ENCODE data around the gene LMX1B.
"Not testable (repeated sequence)": the region's sequence is repeated elsewhere in the genome, so short reads cannot be mapped to it uniquely, and the experiment has no call there.

LMX1B gene

DNA sequence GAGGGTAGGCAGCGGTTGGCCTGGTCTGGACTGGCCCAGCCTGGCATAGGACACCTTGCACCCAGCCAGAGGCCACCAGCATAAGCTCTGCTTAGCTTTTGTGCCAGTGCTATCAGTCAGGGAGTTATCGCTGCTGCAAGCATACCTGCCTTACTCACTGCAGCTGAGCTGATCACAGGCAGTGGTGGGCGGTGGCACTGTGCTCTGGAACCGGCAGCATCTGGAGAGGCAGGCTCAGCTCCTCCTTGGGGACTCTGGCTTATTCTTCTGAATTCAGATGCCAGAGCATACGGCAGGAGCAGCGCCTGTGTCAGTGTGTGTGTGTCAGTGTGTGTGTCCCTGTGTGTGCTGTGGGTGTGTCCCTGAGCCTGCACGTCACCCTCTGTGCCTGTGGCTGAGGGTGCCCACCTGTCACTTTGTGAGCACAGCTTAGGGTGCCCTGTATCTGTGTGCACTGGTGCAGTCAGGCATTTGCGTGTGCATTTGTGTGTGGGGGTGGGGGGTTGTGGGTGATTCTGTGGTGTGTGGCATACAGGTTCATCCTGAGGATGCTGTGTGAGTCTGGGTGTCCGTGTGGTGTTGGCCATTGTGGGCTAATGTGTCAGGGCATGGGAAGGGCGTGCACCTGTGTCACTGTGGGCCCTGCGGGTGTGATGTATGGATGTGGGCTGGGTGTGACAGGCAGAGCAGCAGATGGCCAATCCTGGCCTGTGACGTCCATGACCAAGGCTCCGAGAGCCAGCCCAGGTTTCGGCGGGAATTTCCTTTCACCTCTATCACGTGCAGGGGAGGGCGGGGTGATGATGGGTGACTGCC, 23.5 kb downstream of the LMX1B start:
- no peak for DNase-seq

DNA sequence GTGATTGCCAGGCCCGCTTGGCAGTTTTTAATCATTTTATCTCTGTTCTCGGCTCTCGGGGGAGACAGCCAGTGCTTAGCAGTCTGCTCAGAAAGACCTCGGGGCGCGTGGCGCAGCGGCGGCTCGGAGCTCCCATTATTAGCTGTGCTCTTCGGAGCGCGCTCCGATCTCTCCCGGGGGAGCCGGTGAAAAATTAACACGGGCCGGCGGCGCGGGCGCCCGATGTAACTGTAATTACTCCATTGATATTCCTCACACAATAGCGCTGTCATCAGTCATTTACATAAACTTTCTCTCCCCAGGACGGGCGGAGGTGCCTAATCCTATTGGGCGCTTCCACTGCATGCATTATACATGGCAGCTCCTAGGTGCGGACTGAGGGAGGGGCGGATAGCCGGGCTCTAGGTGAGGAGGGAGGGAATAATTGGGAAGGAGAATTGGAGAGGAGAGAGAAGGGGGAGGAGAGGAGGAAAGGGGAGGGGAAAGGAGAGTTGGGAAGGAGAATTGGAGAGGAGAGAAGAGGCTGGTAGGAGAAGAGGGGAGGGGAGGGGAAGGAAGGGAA, 24.9 kb downstream of the LMX1B start:
- no peak for DNase-seq

DNA sequence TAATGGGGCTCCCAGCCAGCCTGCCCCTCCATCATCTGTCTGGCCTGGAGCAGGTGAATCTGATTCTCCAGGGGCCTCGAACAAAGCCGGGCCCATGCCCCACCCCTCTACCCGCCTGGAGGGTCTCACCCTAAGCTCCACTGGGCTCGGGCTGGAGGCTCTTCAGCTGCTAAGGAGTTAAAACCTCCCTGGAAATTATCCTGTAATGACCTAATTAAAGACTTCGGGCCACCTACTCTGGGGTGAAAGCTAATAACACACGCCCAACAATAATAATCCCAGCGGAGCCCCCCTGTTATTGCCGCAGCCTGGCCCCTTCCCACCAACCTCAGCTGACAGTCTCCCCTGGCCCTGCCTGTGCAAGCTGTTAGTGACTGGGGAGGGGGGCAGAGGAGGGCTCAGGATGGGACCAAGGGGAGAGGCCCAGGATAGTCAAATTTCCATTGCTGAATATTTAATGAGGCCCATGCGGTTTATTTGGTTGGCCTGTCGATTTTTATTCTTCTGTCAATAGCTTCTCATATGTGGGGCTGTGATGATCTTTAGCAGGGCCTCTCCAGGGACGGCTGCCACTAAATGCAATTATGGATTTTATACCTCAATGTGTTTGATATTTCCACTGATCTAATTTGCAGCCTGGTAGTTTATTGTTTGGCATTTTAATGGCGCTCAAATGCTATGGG, 25.7 kb downstream of the LMX1B start:
- no peak for DNase-seq

- no peak for DNase-seq
Measured at GRCh38 chr9:126641118-126641851, 27.6 kb downstream of the LMX1B start.

GRCh38 chr9:126642010-126642744, 28.4 kb downstream of the LMX1B start:
- DNase-seq, result no peak

GRCh38 chr9:126642839-126643238, 29.1 kb downstream of the LMX1B start:
- no peak for DNase-seq

- no peak for DNase-seq
Measured at GRCh38 chr9:126643945-126644527, 30.3 kb downstream of the LMX1B start.

- DNase-seq, result no peak
Measured at GRCh38 chr9:126646162-126646561, 32.4 kb downstream of the LMX1B start.

DNA sequence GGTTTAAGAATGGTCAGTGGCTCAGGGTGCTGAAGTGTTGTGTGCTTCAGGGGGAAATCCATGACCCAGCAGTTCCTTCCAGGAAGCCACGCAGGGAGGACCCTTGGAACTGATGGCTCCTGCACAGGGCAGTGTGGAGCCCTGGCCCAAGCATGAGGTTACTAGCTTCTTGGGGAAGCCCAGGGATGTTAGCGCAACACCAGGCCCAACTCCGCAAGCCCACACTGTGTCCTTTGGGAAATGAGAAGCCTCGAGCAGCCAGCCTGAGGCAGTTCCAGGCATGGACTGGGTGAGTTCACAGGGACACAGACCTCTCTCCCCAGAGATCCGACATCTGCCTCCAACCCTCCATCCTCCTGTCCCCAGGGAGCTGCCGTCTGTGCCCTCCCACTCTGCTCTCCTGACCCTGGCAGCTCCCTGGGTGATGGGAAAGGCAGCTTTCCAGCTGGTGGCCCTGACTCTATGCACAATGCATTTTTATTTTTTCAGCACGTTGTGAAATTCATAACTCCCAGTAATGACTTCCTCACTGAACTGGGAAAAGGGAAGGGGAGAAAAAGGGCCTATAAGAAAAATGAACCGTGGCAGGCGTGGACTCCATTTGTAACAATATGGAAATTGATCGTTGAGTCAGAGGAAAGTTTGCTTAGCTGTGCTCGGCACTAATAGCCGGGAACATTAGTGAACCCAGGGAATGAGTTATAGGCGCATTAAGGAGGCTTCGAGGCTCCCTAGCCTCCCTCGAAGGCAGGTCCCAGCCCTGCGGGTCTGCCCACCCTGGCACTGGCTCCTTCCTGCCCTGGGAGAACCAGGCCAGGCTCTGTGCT, 34.1 kb downstream of the LMX1B start:
- no peak for DNase-seq

GRCh38 chr9:126649477-126649876, 35.7 kb downstream of the LMX1B start:
- no peak for DNase-seq

DNA sequence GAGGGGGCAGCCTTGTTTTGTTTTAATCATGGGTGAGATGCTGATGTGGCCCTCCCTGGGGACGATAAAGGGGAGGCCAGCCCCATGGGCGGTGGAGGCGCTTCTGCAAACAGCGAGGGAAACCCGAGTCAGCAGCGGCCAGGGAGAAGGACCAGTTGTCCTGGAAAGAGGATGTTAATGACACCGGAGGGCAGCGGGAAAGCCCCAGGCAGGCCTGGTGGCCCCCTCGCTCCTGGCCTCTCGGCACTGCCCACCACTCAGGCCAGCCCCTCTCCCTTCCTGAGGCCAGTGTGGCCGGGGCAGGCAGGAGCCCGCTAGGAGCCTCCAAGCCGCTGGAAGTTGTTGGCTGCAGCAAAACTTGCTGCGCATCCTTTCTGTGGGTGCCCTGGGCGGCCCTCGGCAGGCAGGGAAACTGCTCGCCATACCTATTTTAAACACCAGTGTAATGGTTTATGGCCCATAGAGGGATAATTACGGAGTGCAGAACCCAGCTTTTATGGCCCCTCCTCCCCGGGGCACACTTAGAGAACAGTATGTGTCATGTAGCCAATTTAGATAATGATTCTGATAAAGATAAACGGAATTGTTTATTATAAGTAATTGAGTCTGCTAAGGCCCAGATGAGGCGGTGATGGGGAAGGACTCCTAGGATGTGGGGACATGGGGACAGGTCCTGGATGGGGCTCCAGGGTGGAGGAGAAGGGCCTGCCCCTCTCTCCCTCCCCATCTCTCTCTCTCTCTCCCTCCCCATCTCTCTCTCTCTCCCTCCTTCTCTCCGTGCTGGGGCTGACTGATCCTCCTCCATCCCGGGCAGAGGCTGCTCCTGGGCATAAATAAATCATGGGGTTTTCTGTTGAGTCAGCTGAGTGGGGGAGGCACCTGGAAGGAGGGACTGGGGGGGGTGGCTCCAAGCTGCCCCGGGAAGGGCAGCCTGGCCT, 36.9 kb downstream of the LMX1B start:
- no peak for DNase-seq

DNA sequence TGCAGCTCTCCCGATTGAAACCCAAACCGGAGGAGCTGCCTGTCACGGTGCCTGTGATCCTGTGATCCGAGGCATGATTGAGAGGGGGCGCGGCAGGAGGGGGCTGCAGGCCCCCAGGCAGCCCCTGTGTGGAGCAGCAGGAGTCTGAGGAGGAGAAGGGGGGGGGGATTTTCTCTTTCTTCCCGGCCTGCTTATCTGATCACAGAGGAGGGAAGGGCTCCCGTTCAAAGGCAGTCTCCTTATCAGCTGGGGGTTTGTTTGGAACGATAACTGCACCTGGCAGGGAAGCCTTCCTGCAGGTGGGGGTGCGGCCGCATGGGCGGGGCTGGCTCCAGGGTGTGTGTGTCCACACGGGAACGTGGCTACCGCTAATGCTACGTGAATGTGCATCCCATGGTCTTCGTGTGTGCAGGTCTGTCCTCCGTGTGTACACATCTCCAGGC, 38.4 kb downstream of the LMX1B start:
- no peak for DNase-seq

- no peak for DNase-seq
Measured at GRCh38 chr9:126654124-126654523, 40.4 kb downstream of the LMX1B start.

DNA sequence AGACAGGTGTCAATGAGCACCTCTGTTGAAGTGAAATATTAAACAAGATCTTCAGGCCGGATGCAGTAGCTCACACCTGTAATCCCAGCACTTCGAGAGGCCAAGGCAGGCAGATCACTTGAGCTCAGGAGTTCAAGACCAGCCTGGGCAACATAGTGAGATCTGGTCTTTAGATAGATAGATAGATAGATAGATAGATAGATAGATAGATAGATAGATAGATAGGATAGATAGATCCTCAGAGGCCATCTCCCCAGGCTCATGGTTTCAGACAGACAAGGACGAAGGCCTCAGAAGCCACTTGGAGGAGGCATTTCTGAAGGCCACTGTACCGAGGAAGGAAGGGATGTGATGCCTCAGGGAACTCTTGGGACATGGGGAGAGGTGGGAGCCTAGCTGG, 42.5 kb downstream of the LMX1B start:
- not testable (repeated sequence) for DNase-seq

- no peak for DNase-seq
Measured at GRCh38 chr9:126658201-126658825, 44.6 kb downstream of the LMX1B start.

GRCh38 chr9:126658956-126659555, 45.3 kb downstream of the LMX1B start:
- DNase-seq, result no peak

GRCh38 chr9:126661122-126661520, 47.4 kb downstream of the LMX1B start:
- no peak for DNase-seq

GRCh38 chr9:126661521-126662251, 48.0 kb downstream of the LMX1B start:
- DNase-seq, result no peak
